HEK293 (cell line): ENCODE data around the gene HOXD10.

ENCODE experiments used
- CTCF ChIP-seq: fragments of 450-650 bp; formaldehyde crosslinking; IDR thresholded peaks from 2 replicates; pipeline ENCODE4 v1.5.1; 2016; ENCODE audit warnings: missing biosample characterization, missing genetic modification characterization
- FEZF1 ChIP-seq: fragments of 450-650 bp; formaldehyde crosslinking; IDR thresholded peaks from 2 replicates; pipeline ENCODE4 v1.5.1; 2016; ENCODE audit warnings: missing biosample characterization, missing genetic modification characterization
- KLF9 ChIP-seq: fragments of 450-650 bp; formaldehyde crosslinking; IDR thresholded peaks from 2 replicates; pipeline ENCODE4 v1.5.1; 2016; ENCODE audit warnings: missing biosample characterization, missing genetic modification characterization, low read depth
- MYNN ChIP-seq: fragments of 450-650 bp; formaldehyde crosslinking; IDR thresholded peaks from 2 replicates; pipeline ENCODE4 v1.5.1; 2016; ENCODE audit warnings: missing biosample characterization, missing genetic modification characterization, borderline replicate concordance
- PRDM4 ChIP-seq: fragments of 450-650 bp; formaldehyde crosslinking; IDR thresholded peaks from 2 replicates; pipeline ENCODE4 v1.5.1; 2017; ENCODE audit warnings: missing biosample characterization, missing genetic modification characterization
- SCRT1 ChIP-seq: fragments of 450-650 bp; formaldehyde crosslinking; IDR thresholded peaks from 2 replicates; pipeline ENCODE4 v1.5.1; 2016; ENCODE audit warnings: missing biosample characterization, missing genetic modification characterization, borderline replicate concordance
- ZBTB20 ChIP-seq: fragments of 450-650 bp; formaldehyde crosslinking; IDR thresholded peaks from 2 replicates; pipeline ENCODE4 v1.5.1; 2016; ENCODE audit warnings: missing biosample characterization, missing genetic modification characterization
- ZBTB44 ChIP-seq: fragments of 450-650 bp; IDR thresholded peaks from 2 replicates; pipeline ENCODE4 v1.5.1; 2018; ENCODE audit warnings: missing biosample characterization, mild to moderate bottlenecking, missing genetic modification characterization
- ZBTB7A ChIP-seq: fragments of 450-650 bp; formaldehyde crosslinking; IDR thresholded peaks from 2 replicates; pipeline ENCODE4 v1.5.1; 2016; ENCODE audit warnings: low read depth, missing biosample characterization, missing genetic modification characterization
- ZIC2 ChIP-seq: fragments of 450-650 bp; formaldehyde crosslinking; IDR thresholded peaks from 2 replicates; pipeline ENCODE4 v1.5.1; 2016; ENCODE audit warnings: missing biosample characterization, missing genetic modification characterization
- ZNF138 ChIP-seq: fragments of 450-650 bp; formaldehyde crosslinking; IDR thresholded peaks from 2 replicates; pipeline ENCODE4 v1.5.1; 2016; ENCODE audit warnings: missing biosample characterization, missing genetic modification characterization, borderline replicate concordance
- ZNF146 ChIP-seq: fragments of 450-650 bp; formaldehyde crosslinking; IDR thresholded peaks from 2 replicates; pipeline ENCODE4 v1.5.1; 2016; ENCODE audit warnings: missing biosample characterization, missing genetic modification characterization
- ZNF155 ChIP-seq: fragments of 450-650 bp; formaldehyde crosslinking; IDR thresholded peaks from 2 replicates; pipeline ENCODE4 v1.5.1; 2016; ENCODE audit warnings: missing biosample characterization, missing genetic modification characterization
- ZNF202 ChIP-seq: fragments of 450-650 bp; formaldehyde crosslinking; IDR thresholded peaks from 2 replicates; pipeline ENCODE4 v1.5.1; 2016; ENCODE audit warnings: missing biosample characterization, missing genetic modification characterization, borderline replicate concordance
- ZNF211 ChIP-seq: fragments of 450-650 bp; formaldehyde crosslinking; IDR thresholded peaks from 2 replicates; pipeline ENCODE4 v1.5.1; 2016; ENCODE audit warnings: low read depth, missing biosample characterization, missing genetic modification characterization
- ZNF248 ChIP-seq: fragments of 450-650 bp; formaldehyde crosslinking; IDR thresholded peaks from 2 replicates; pipeline ENCODE4 v1.5.1; 2017; ENCODE audit warnings: missing biosample characterization, missing genetic modification characterization
- ZNF335 ChIP-seq: fragments of 450-650 bp; formaldehyde crosslinking; conservative IDR thresholded peaks from 2 replicates; pipeline ENCODE4 v1.5.1; 2016; ENCODE audit warnings: missing biosample characterization, missing genetic modification characterization
- ZNF37A ChIP-seq: fragments of 450-650 bp; IDR thresholded peaks from 2 replicates; pipeline ENCODE4 v1.5.1; 2018; ENCODE audit warnings: missing biosample characterization, missing genetic modification characterization
- ZNF391 ChIP-seq: fragments of 450-650 bp; formaldehyde crosslinking; IDR thresholded peaks from 2 replicates; pipeline ENCODE4 v1.5.1; 2016; ENCODE audit warnings: low read depth, missing biosample characterization, missing genetic modification characterization, borderline replicate concordance
- ZNF423 ChIP-seq: fragments of 450-650 bp; formaldehyde crosslinking; IDR thresholded peaks from 2 replicates; pipeline ENCODE4 v1.5.1; 2016; ENCODE audit warnings: missing biosample characterization, missing genetic modification characterization
- ZNF426 ChIP-seq: fragments of 450-650 bp; formaldehyde crosslinking; IDR thresholded peaks from 2 replicates; pipeline ENCODE4 v1.5.1; 2017; ENCODE audit warnings: missing biosample characterization, missing genetic modification characterization, mild to moderate bottlenecking, inconsistent platforms, moderate library complexity
- ZNF433 ChIP-seq: fragments of 450-650 bp; formaldehyde crosslinking; IDR thresholded peaks from 2 replicates; pipeline ENCODE4 v1.5.1; 2016; ENCODE audit warnings: missing biosample characterization, missing genetic modification characterization, low read depth
- ZNF544 ChIP-seq: fragments of 450-650 bp; formaldehyde crosslinking; IDR thresholded peaks from 2 replicates; pipeline ENCODE4 v1.5.0; 2017; ENCODE audit warnings: missing biosample characterization, missing genetic modification characterization
- ZNF555 ChIP-seq: fragments of 450-650 bp; formaldehyde crosslinking; conservative IDR thresholded peaks from 2 replicates; pipeline ENCODE4 v1.5.1; 2017; ENCODE audit warnings: missing biosample characterization, mild to moderate bottlenecking, missing genetic modification characterization, inconsistent platforms
- ZNF558 ChIP-seq: fragments of 450-650 bp; formaldehyde crosslinking; IDR thresholded peaks from 2 replicates; pipeline ENCODE4 v1.5.1; 2016; ENCODE audit warnings: missing biosample characterization, missing genetic modification characterization
- ZNF596 ChIP-seq: fragments of 450-650 bp; IDR thresholded peaks from 2 replicates; pipeline ENCODE4 v1.5.0; 2018; ENCODE audit warnings: missing biosample characterization, mild to moderate bottlenecking, missing genetic modification characterization, moderate library complexity
- ZNF610 ChIP-seq: fragments of 450-650 bp; formaldehyde crosslinking; IDR thresholded peaks from 2 replicates; pipeline ENCODE4 v1.5.1; 2016; ENCODE audit warnings: missing biosample characterization, missing genetic modification characterization, borderline replicate concordance
- ZNF623 ChIP-seq: fragments of 450-650 bp; formaldehyde crosslinking; IDR thresholded peaks from 2 replicates; pipeline ENCODE4 v1.5.1; 2016; ENCODE audit warnings: missing biosample characterization, missing genetic modification characterization
- ZNF626 ChIP-seq: fragments of 450-650 bp; sonication (Bioruptor Pico); formaldehyde crosslinking; IDR thresholded peaks from 2 replicates; pipeline ENCODE4 v1.5.1; 2018; ENCODE audit warnings: missing biosample characterization, missing genetic modification characterization, inconsistent platforms
- ZNF843 ChIP-seq: fragments of 450-650 bp; formaldehyde crosslinking; IDR thresholded peaks from 2 replicates; pipeline ENCODE4 v1.5.1; 2016; ENCODE audit warnings: missing biosample characterization, missing genetic modification characterization
- ZSCAN23 ChIP-seq: fragments of 450-650 bp; formaldehyde crosslinking; IDR thresholded peaks from 2 replicates; pipeline ENCODE4 v1.5.1; 2016; ENCODE audit warnings: missing biosample characterization, missing genetic modification characterization
- ZSCAN30 ChIP-seq: fragments of 450-650 bp; IDR thresholded peaks from 2 replicates; pipeline ENCODE4 v1.5.1; 2018; ENCODE audit warnings: missing biosample characterization, mild to moderate bottlenecking, missing genetic modification characterization, moderate library complexity
- ZSCAN5A ChIP-seq: fragments of 450-650 bp; formaldehyde crosslinking; IDR thresholded peaks from 2 replicates; pipeline ENCODE4 v1.5.1; 2016; ENCODE audit warnings: missing biosample characterization, missing genetic modification characterization

Gene HOXD10

GRCh38 chr2:176136374-176137251, 20.0 kb downstream of the HOXD10 start (continued):
- no peak for TF ChIP-seq MYNN (tag by site-specific recombination)
- TF ChIP-seq ZNF596 = no peak
- no peak for TF ChIP-seq ZNF202
- no peak; the same call in 1 of the 2 replicates for TF ChIP-seq ZBTB7A (tag by site-specific recombination)
- no peak for TF ChIP-seq ZNF558 (tag by site-specific recombination)
- no peak for TF ChIP-seq ZNF623 (tag by site-specific recombination)
- TF ChIP-seq CTCF (tag by site-specific recombination) = peak; percentile 64
- no peak for TF ChIP-seq ZNF843 (tag by site-specific recombination)
- no peak for TF ChIP-seq ZNF146 (tag by site-specific recombination)
- TF ChIP-seq ZBTB20 (tag by site-specific recombination) = 0 out of 2 replicates have a peak, but pooled peaks have one; percentile 36
- peak; percentile 74 for TF ChIP-seq ZIC2 (tag by site-specific recombination)
- no peak for TF ChIP-seq ZNF423 (tag by site-specific recombination)
- TF ChIP-seq ZSCAN23 = no peak
- no peak for TF ChIP-seq ZNF433 (tag by site-specific recombination)
- TF ChIP-seq ZNF211 (tag by site-specific recombination) = no peak
- TF ChIP-seq ZNF555 (tag by site-specific recombination) = no peak
- no peak for TF ChIP-seq ZNF544 (tag by site-specific recombination)
- no peak for TF ChIP-seq ZNF610
- no peak for TF ChIP-seq ZNF626 (tag by site-specific recombination)
- no peak for TF ChIP-seq KLF9 (tag by site-specific recombination)
- no peak for TF ChIP-seq ZNF37A (tag by site-specific recombination)
- no peak for TF ChIP-seq ZNF138
- TF ChIP-seq PRDM4 (tag by site-specific recombination) = no peak; the same call in 1 of the 2 replicates
- no peak for TF ChIP-seq ZSCAN5A (tag by site-specific recombination)
- no peak for TF ChIP-seq SCRT1 (tag by site-specific recombination)
- TF ChIP-seq ZBTB44 (tag by site-specific recombination) = no peak
- TF ChIP-seq ZSCAN30 (tag by site-specific recombination) = peak; percentile 49; the same call in 1 of the 2 replicates
- peak; percentile 51; the same call in 1 of the 2 replicates for TF ChIP-seq ZNF335 (tag by site-specific recombination)
- no peak for TF ChIP-seq ZNF248 (tag by site-specific recombination)
- TF ChIP-seq ZNF391 (tag by site-specific recombination) = no peak
- no peak for TF ChIP-seq ZNF155 (tag by site-specific recombination)
- TF ChIP-seq ZNF426 (tag by site-specific recombination) = no peak
- peak; percentile 52; the same call in 1 of the 2 replicates for TF ChIP-seq FEZF1 (tag by site-specific recombination)
